Activated T-cell treated with anti-CD3 and anti-CD28 coated beads, Interleukin-2, amount 50 U/mL, for 24 hours (primary cell): ENCODE data around the gene SYNPO.

Experiments used
- DNase-seq: peaks from one replicate; pipeline ENCODE4 v3.0.0-alpha.2; 2020
- H3K27ac Mint-ChIP-seq: 2 replicates; pipeline ENCODE4 v1.8.0; 2020; ENCODE audit warnings: mild to moderate bottlenecking, mixed read lengths
- H3K27me3 Mint-ChIP-seq: 2 replicates; pipeline ENCODE4 v1.8.0; 2020; ENCODE audit warnings: mixed read lengths
- H3K36me3 Mint-ChIP-seq: 2 replicates; pipeline ENCODE4 v1.8.0; 2020; ENCODE audit warnings: low read depth, mixed read lengths
- H3K4me1 Mint-ChIP-seq: 2 replicates; pipeline ENCODE4 v1.8.0; 2020; ENCODE audit warnings: low read depth, mixed read lengths
- H3K4me3 Mint-ChIP-seq: 2 replicates; pipeline ENCODE4 v1.8.0; 2020; ENCODE audit warnings: mild to moderate bottlenecking, moderate library complexity, mixed read lengths
- H3K9me3 Mint-ChIP-seq: 2 replicates; pipeline ENCODE4 v1.8.0; 2020; ENCODE audit warnings: mixed read lengths

SYNPO gene

GRCh38 chr5:150626853-150627276, 13.6 kb upstream of the SYNPO start:
- Mint-ChIP-seq H3K27ac (no peak overlapping the region), H3K36me3 (no peaks in the 10 kb centered on the region), H3K9me3 (no peaks in the 10 kb centered on the region), H3K4me1 (peaks cover 25% of the 10 kb centered on the region), H3K27me3 (peaks cover 29% of the 10 kb centered on the region), H3K4me3 (no peak overlapping the region)
- DNase-seq, result no peak

GRCh38 chr5:150627731-150628545, 12.5 kb upstream of the SYNPO start:
- H3K4me3 Mint-ChIP-seq, result no peak overlapping the region
- H3K4me1 Mint-ChIP-seq, result peaks cover 18% of the 10 kb centered on the region
- DNase-seq, result no peak
- peaks cover 29% of the 10 kb centered on the region for H3K27me3 Mint-ChIP-seq
- no peaks in the 10 kb centered on the region for H3K36me3 Mint-ChIP-seq
- H3K9me3 Mint-ChIP-seq, result no peaks in the 10 kb centered on the region
- H3K27ac Mint-ChIP-seq, result no peak overlapping the region

GRCh38 chr5:150628936-150629485, 11.4 kb upstream of the SYNPO start:
- H3K36me3 Mint-ChIP-seq, result no peaks in the 10 kb centered on the region
- H3K27ac Mint-ChIP-seq, result no peak overlapping the region
- peaks cover 7% of the 10 kb centered on the region for H3K4me1 Mint-ChIP-seq
- DNase-seq, result no peak
- H3K4me3 Mint-ChIP-seq, result no peak overlapping the region
- peaks cover 26% of the 10 kb centered on the region for H3K27me3 Mint-ChIP-seq
- H3K9me3 Mint-ChIP-seq, result no peaks in the 10 kb centered on the region

GRCh38 chr5:150630016-150630415, 10.4 kb upstream of the SYNPO start:
- Mint-ChIP-seq H3K9me3 (no peaks in the 10 kb centered on the region), H3K4me3 (no peak overlapping the region), H3K27ac (no peak overlapping the region), H3K36me3 (no peaks in the 10 kb centered on the region), H3K27me3 (peaks cover 21% of the 10 kb centered on the region), H3K4me1 (peaks cover 3% of the 10 kb centered on the region)
- no peak for DNase-seq

- H3K4me3 Mint-ChIP-seq, result no peak overlapping the region
- DNase-seq, result no peak
Observed at GRCh38 chr5:150630461-150631325, 9.8 kb upstream of the SYNPO start.

GRCh38 chr5:150631326-150631701, 9.1 kb upstream of the SYNPO start:
- Mint-ChIP-seq H3K9me3 (no peaks in the 10 kb centered on the region), H3K36me3 (no peaks in the 10 kb centered on the region), H3K27ac (no peak overlapping the region), H3K4me1 (peaks cover 2% of the 10 kb centered on the region), H3K27me3 (peaks cover 13% of the 10 kb centered on the region), H3K4me3 (no peak overlapping the region)
- no peak for DNase-seq

More at GRCh38 chr5:150630461-150631325, 9.8 kb upstream of the SYNPO start:
- no peaks in the 10 kb centered on the region for H3K9me3 Mint-ChIP-seq
- H3K27ac Mint-ChIP-seq, result no peak overlapping the region
- peaks cover 3% of the 10 kb centered on the region for H3K4me1 Mint-ChIP-seq
- H3K36me3 Mint-ChIP-seq, result no peaks in the 10 kb centered on the region
- H3K27me3 Mint-ChIP-seq, result peaks cover 19% of the 10 kb centered on the region

GRCh38 chr5:150632305-150633160, 7.9 kb upstream of the SYNPO start:
- no peaks in the 10 kb centered on the region for H3K4me1 Mint-ChIP-seq

GRCh38 chr5:150633429-150633828, 7.0 kb upstream of the SYNPO start:
- no peak for DNase-seq
- no peak overlapping the region for H3K27ac Mint-ChIP-seq
- no peaks in the 10 kb centered on the region for H3K36me3 Mint-ChIP-seq
- H3K4me3 Mint-ChIP-seq, result no peak overlapping the region
- H3K9me3 Mint-ChIP-seq, result no peaks in the 10 kb centered on the region
- H3K27me3 Mint-ChIP-seq, result peaks cover 9% of the 10 kb centered on the region
- H3K4me1 Mint-ChIP-seq, result no peaks in the 10 kb centered on the region

More at GRCh38 chr5:150632305-150633160, 7.9 kb upstream of the SYNPO start:
- Mint-ChIP-seq H3K27ac (no peak overlapping the region), H3K36me3 (no peaks in the 10 kb centered on the region), H3K4me3 (no peak overlapping the region), H3K27me3 (peaks cover 10% of the 10 kb centered on the region), H3K9me3 (no peaks in the 10 kb centered on the region)
- no peak for DNase-seq

GRCh38 chr5:150636391-150637244, 3.8 kb upstream of the SYNPO start:
- H3K27ac Mint-ChIP-seq, result no peak overlapping the region
- no peak for DNase-seq
- peaks cover 9% of the 10 kb centered on the region for H3K27me3 Mint-ChIP-seq
- H3K4me3 Mint-ChIP-seq, result no peak overlapping the region
- H3K4me1 Mint-ChIP-seq, result no peaks in the 10 kb centered on the region
- H3K36me3 Mint-ChIP-seq, result no peaks in the 10 kb centered on the region
- no peaks in the 10 kb centered on the region for H3K9me3 Mint-ChIP-seq

GRCh38 chr5:150637245-150638052, 3.0 kb upstream of the SYNPO start:
- H3K9me3 Mint-ChIP-seq, result no peaks in the 10 kb centered on the region
- no peaks in the 10 kb centered on the region for H3K36me3 Mint-ChIP-seq
- no peak overlapping the region for H3K4me3 Mint-ChIP-seq
- no peak overlapping the region for H3K27ac Mint-ChIP-seq
- no peaks in the 10 kb centered on the region for H3K4me1 Mint-ChIP-seq
- DNase-seq, result no peak
- peaks cover 9% of the 10 kb centered on the region for H3K27me3 Mint-ChIP-seq

- no peak overlapping the region for H3K4me3 Mint-ChIP-seq
- no peaks in the 10 kb centered on the region for H3K9me3 Mint-ChIP-seq
- no peak overlapping the region for H3K27ac Mint-ChIP-seq
- H3K27me3 Mint-ChIP-seq, result peaks cover 9% of the 10 kb centered on the region
- no peaks in the 10 kb centered on the region for H3K4me1 Mint-ChIP-seq
- H3K36me3 Mint-ChIP-seq, result no peaks in the 10 kb centered on the region
- no peak for DNase-seq
Observed at GRCh38 chr5:150638053-150638444, 2.4 kb upstream of the SYNPO start.

- no peak for DNase-seq
- Mint-ChIP-seq H3K9me3 (no peaks in the 10 kb centered on the region), H3K27me3 (peaks cover 9% of the 10 kb centered on the region), H3K36me3 (no peaks in the 10 kb centered on the region), H3K27ac (no peak overlapping the region), H3K4me1 (no peaks in the 10 kb centered on the region), H3K4me3 (no peak overlapping the region)
Observed at GRCh38 chr5:150638488-150639376, 1.7 kb upstream of the SYNPO start.
